Measurements from ENCODE around the gene VN1R5. TPM values are rescaled to one million over a fixed set of nuclear protein-coding genes. Genes with fewer than 3 reads are reported as not detected.

The VN1R5 gene
- total and polyA plus RNA-seq, 7 donors = not detected

GRCh38 chr1:247270003-247270402 lies 14.1 kb downstream of the VN1R5 start:
- Histone ChIP-seq H3K27ac (no peak overlapping the region), H3K27me3 (no peaks in the 10 kb centered on the region), H3K4me1 (peaks cover 0 to 4% (median 0%) of the 10 kb centered on the region in 4 donors), H3K9me3 (peaks cover 0 to 1% (median 0%) of the 10 kb centered on the region in 4 donors), H3K36me3 (no peaks in the 10 kb centered on the region), H3K4me3 (no peak overlapping the region)
- no peak for DNase-seq
- TF ChIP-seq POLR2A (IDR thresholded peaks at IDR 0.05) (no peak), POLR2AphosphoS5 (IDR thresholded peaks at IDR 0.05) (no peak), EP300 (IDR thresholded peaks at IDR 0.05) (no peak), CTCF (IDR thresholded peaks at IDR 0.05) (no peak)
- intact Hi-C loops (cut with DNase I) = no loop called here
- 66 to 78% methylated on average over 1 of the region's 1 CpG for WGBS, 2 donors

GRCh38 chr1:247273013-247273412 lies 17.1 kb downstream of the VN1R5 start:
- TF ChIP-seq POLR2A (IDR thresholded peaks at IDR 0.05) (no peak), POLR2AphosphoS5 (IDR thresholded peaks at IDR 0.05) (no peak), EP300 (IDR thresholded peaks at IDR 0.05) (no peak), CTCF (IDR thresholded peaks at IDR 0.05) (no peak)
- H3K4me1 ChIP-seq = peaks cover 0 to 4% (median 0%) of the 10 kb centered on the region in 4 donors
- no peak overlapping the region for H3K4me3 ChIP-seq
- intact Hi-C loops (cut with DNase I) = no loop called here
- H3K9me3 ChIP-seq = no peaks in the 10 kb centered on the region
- DNase-seq = no peak
- H3K36me3 ChIP-seq = no peaks in the 10 kb centered on the region
- 18 to 72% methylated on average over 1 of the region's 1 CpG for whole genome bisulfite sequencing, 2 donors
- no peak overlapping the region for H3K27ac ChIP-seq
- no peaks in the 10 kb centered on the region for H3K27me3 ChIP-seq

GRCh38 chr1:247274605-247275256 lies 18.9 kb downstream of the VN1R5 start:
- TF ChIP-seq EP300 (IDR thresholded peaks at IDR 0.05) = no peak
- no peak for TF ChIP-seq POLR2AphosphoS5 (IDR thresholded peaks at IDR 0.05)
- no peak for TF ChIP-seq POLR2A (IDR thresholded peaks at IDR 0.05)
- no peak for TF ChIP-seq CTCF (IDR thresholded peaks at IDR 0.05)
- 26 to 69% methylated on average over 3 of the region's 3 CpGs for WGBS, 2 donors
- Histone ChIP-seq H3K4me1 (peaks cover 0 to 4% (median 0%) of the 10 kb centered on the region in 4 donors), H3K36me3 (no peaks in the 10 kb centered on the region), H3K4me3 (no peak overlapping the region), H3K27me3 (no peaks in the 10 kb centered on the region), H3K27ac (no peak overlapping the region), H3K9me3 (no peaks in the 10 kb centered on the region)
- DNase-seq = no peak
- intact Hi-C loops (cut with DNase I) = no loop called here

- intact Hi-C loops (cut with DNase I) = no loop called here
- Histone ChIP-seq H3K27ac (no peak overlapping the region), H3K27me3 (no peaks in the 10 kb centered on the region), H3K9me3 (no peaks in the 10 kb centered on the region), H3K4me1 (peaks cover 0 to 4% (median 0%) of the 10 kb centered on the region in 4 donors), H3K36me3 (no peaks in the 10 kb centered on the region), H3K4me3 (no peak overlapping the region)
- 99% methylated on average over 2 of the region's 2 CpGs for WGBS, 2 donors
- TF ChIP-seq CTCF (IDR thresholded peaks at IDR 0.05) = no peak
- TF ChIP-seq EP300 (IDR thresholded peaks at IDR 0.05) = no peak
- TF ChIP-seq POLR2AphosphoS5 (IDR thresholded peaks at IDR 0.05) = no peak
- no peak for TF ChIP-seq POLR2A (IDR thresholded peaks at IDR 0.05)
- no peak for DNase-seq
Observed at GRCh38 chr1:247277191-247277590, 21.3 kb downstream of the VN1R5 start.
